K562 (cell line): Measurements from ENCODE around the gene WDR76. TPM values are rescaled to one million over a fixed set of nuclear protein-coding genes. Genes with fewer than 3 reads are reported as not detected.

Experiments used
- BHLHE40 ChIP-seq: IDR thresholded peaks from 2 replicates; pipeline ENCODE4 v1.6.1; 2011; ENCODE audit warnings: low read length, improper control_type of control experiment
- CEBPG ChIP-seq, 3 experiments: fragments of 200-800 bp in 1 of 3; sonication (Bioruptor generic) in 1 of 3; sonication (generic) in 1 of 3; formaldehyde crosslinking in 1 of 3; IDR thresholded peaks in 2 of 3; conservative IDR thresholded peaks in 1 of 3; 2 replicates each; pipeline versions ENCODE4 v1.6.1 to v1.8.0; 2016 to 2022; ENCODE audit warnings: missing compliant biosample characterization in 2 of 3, missing genetic modification characterization in 2 of 3, mild to moderate bottlenecking in 1 of 3, missing genetic modification reagents in 1 of 3
- FIP1L1 ChIP-seq: fragments of 200-400 bp; formaldehyde crosslinking; IDR thresholded peaks from 2 replicates; pipeline ENCODE4 v1.6.1; 2018; ENCODE audit warnings: mild to moderate bottlenecking, low read depth, low read length; ENCODE audit not compliant: poor library complexity, severe bottlenecking
- FOXO4 ChIP-seq: fragments of 450-650 bp; formaldehyde crosslinking; IDR thresholded peaks from 2 replicates; pipeline ENCODE4 v1.4.0; 2020; ENCODE audit warnings: mild to moderate bottlenecking, moderate library complexity
- GABPA ChIP-seq: fragments of 200-800 bp; sonication (Bioruptor generic); conservative IDR thresholded peaks from 2 replicates; pipeline ENCODE4 v1.6.1; 2016; ENCODE audit warnings: low read depth, missing genetic modification characterization, missing compliant biosample characterization
- HDGF ChIP-seq: fragments of 450-650 bp; IDR thresholded peaks from 2 replicates; pipeline ENCODE4 v1.6.1; 2016
- HIVEP1 ChIP-seq: fragments of 250-450 bp; sonication (Bioruptor Pico); IDR thresholded peaks from 2 replicates; pipeline ENCODE4 v1.4.0; 2020; ENCODE audit warnings: mild to moderate bottlenecking
- HNRNPUL1 ChIP-seq: fragments of 200-400 bp; formaldehyde crosslinking; IDR thresholded peaks from 2 replicates; pipeline ENCODE4 v1.6.1; 2017; ENCODE audit warnings: low read length
- JUND ChIP-seq, 2 experiments: IDR thresholded peaks; 2 replicates in 1 of 2; 3 replicates in 1 of 2; pipeline ENCODE4 v1.6.1; 2011; ENCODE audit warnings: borderline replicate concordance in 2 of 2, low read depth in 2 of 2, low read length in 2 of 2, improper control_type of control experiment in 1 of 2, missing biosample characterization in 1 of 2, missing genetic modification characterization in 1 of 2, missing genetic modification reagents in 1 of 2
- MTA2 ChIP-seq: fragments of 450-650 bp; IDR thresholded peaks from 2 replicates; pipeline ENCODE4 v1.6.1; 2016; ENCODE audit warnings: low read depth
- PHTF2 ChIP-seq: fragments of 250-450 bp; sonication (Bioruptor Pico); IDR thresholded peaks from 2 replicates; pipeline ENCODE4 v1.5.0; 2021; ENCODE audit warnings: mild to moderate bottlenecking
- POLR2A ChIP-seq: fragments of 450-650 bp; conservative IDR thresholded peaks from 2 replicates; pipeline ENCODE4 v1.6.1; 2016
- RBM22 ChIP-seq: fragments of 200-400 bp; formaldehyde crosslinking; IDR thresholded peaks from 2 replicates; pipeline ENCODE4 v1.6.1; 2018; ENCODE audit warnings: low read length, low read depth; ENCODE audit not compliant: poor library complexity, severe bottlenecking
- SREBF1 ChIP-seq: fragments of 150-350 bp; IDR thresholded peaks from 2 replicates; pipeline ENCODE4 v1.6.1; 2014; ENCODE audit warnings: antibody characterized with exemption, low read depth, low read length, borderline replicate concordance
- ZBTB12 ChIP-seq: fragments of 250-450 bp; sonication (Bioruptor Pico); IDR thresholded peaks from 2 replicates; pipeline ENCODE4 v1.4.0; 2020
- ZC3H4 ChIP-seq: sonication (generic); formaldehyde crosslinking; IDR thresholded peaks from 2 replicates; pipeline ENCODE4 v1.9.0; 2021; ENCODE audit warnings: missing genetic modification reagents, borderline replicate concordance
- polyA plus RNA-seq, 8 experiments: library from polyadenylated mRNA; depleted of rRNA in 4 of 8; stranded (reverse) in 5 of 8; unstranded in 3 of 8; fragments of >200 nt; fragmentation: Nextera tagmentation in 2 of 8; fragmentation: Illumina TruSeq in 1 of 8; extraction: Ambion mirVana in 2 of 8; extraction: Trizol in 1 of 8; gene quantifications; 2 replicates each; pipeline versions ENCODE4 v1.2.1 to v1.2.3, GENCODE V29; 2011 to 2014; ENCODE audit warnings: inconsistent platforms in 1 of 8, missing spikeins in 1 of 8
- total RNA-seq, 7 experiments: library from RNA; depleted of rRNA in 6 of 7; stranded (reverse); fragments of >200 nt in 6 of 7; fragmentation: Illumina TruSeq in 2 of 7; extraction: Trizol in 2 of 7; gene quantifications; 2 replicates each; pipeline versions ENCODE4 v1.2.1 to v1.2.3, GENCODE V29; 2011 to 2021; ENCODE audit warnings: low replicate concordance in 1 of 7

Gene WDR76
- total and polyA plus RNA-seq, 9 of the 15 experiments (the other 6 are each of a cell fraction or from before 2014, with no cell fraction given), result 9.8 to 69.5 (median 44.4) TPM

- no peak for TF ChIP-seq CEBPG (CRISPR knock-in tag; IDR thresholded peaks at IDR 0.05)
- TF ChIP-seq CEBPG (tag; conservative IDR thresholded peaks at IDR 0.05 in 1 of 2, IDR thresholded peaks at IDR 0.05 in 1 of 2), result peak in 1 of 2 experiments; percentile 32; a peak in 2 of 4 replicates
- TF ChIP-seq JUND (IDR thresholded peaks at IDR 0.05; ENCODE audit: borderline replicate concordance, low read depth, low read length), result peak; percentile 46; the same call in 1 of the 2 replicates
- peak; percentile 25; the same call in 1 of the 3 replicates for TF ChIP-seq JUND (tag; IDR thresholded peaks at IDR 0.05; ENCODE audit: borderline replicate concordance, low read depth, low read length)
- TF ChIP-seq FIP1L1, result no peak
- no peak for TF ChIP-seq HNRNPUL1
- TF ChIP-seq FOXO4 (CRISPR knock-in tag), result no peak
- TF ChIP-seq ZC3H4 (CRISPR knock-in tag), result no peak
- no peak for TF ChIP-seq SREBF1
- no peak for TF ChIP-seq BHLHE40
- peak; percentile 95 for TF ChIP-seq GABPA
- no peak for TF ChIP-seq RBM22
- TF ChIP-seq MTA2, result no peak
- TF ChIP-seq ZBTB12 (CRISPR knock-in tag), result peak; percentile 61
- no peak for TF ChIP-seq HDGF
- peak; percentile 97 for TF ChIP-seq POLR2A
- TF ChIP-seq HIVEP1 (CRISPR knock-in tag), result no peak
- TF ChIP-seq PHTF2, result no peak
Measured at GRCh38 chr15:43824302-43825246, 2.2 kb upstream of the WDR76 start, which contains the start of gene MFAP1 (continued).
